Smooth muscle cell (in vitro differentiated cells): ENCODE measurements around the gene MPL. TPM values are rescaled to one million over a fixed set of nuclear protein-coding genes. Genes with fewer than 3 reads are reported as not detected.

ENCODE experiments used
- DNase-seq: peaks from one replicate; lab custom pipeline; 2025; ENCODE audit not compliant: unreplicated experiment; lab: John Stamatoyannopoulos, UW
- H2AFZ ChIP-seq: fragments of 200-600 bp; sonication (generic); 2 replicates; pipeline ENCODE4 v1.6.0; 2016; ENCODE audit warnings: antibody characterized with exemption, low read depth, mild to moderate bottlenecking
- H3F3A ChIP-seq: fragments of 200-600 bp; sonication (generic); 2 replicates; pipeline ENCODE4 v1.6.0; 2017; ENCODE audit warnings: antibody characterized with exemption, low read depth
- H3K27ac ChIP-seq: fragments of 200-600 bp; sonication (generic); 2 replicates; pipeline ENCODE4 v1.5.1; 2016; ENCODE audit warnings: low read depth, mild to moderate bottlenecking
- H3K27me3 ChIP-seq: fragments of 200-600 bp; sonication (generic); 2 replicates; pipeline ENCODE4 v1.6.1; 2016; ENCODE audit warnings: low read depth, mild to moderate bottlenecking
- H3K36me3 ChIP-seq: fragments of 200-600 bp; sonication (generic); 2 replicates; pipeline ENCODE4 v1.5.1; 2016; ENCODE audit warnings: low read depth
- H3K4me1 ChIP-seq: fragments of 200-600 bp; sonication (generic); 2 replicates; pipeline ENCODE4 v1.5.1; 2016; ENCODE audit warnings: low read depth
- H3K4me2 ChIP-seq: fragments of 200-600 bp; sonication (generic); 2 replicates; pipeline ENCODE4 v1.6.0; 2016; ENCODE audit warnings: mild to moderate bottlenecking
- H3K4me3 ChIP-seq: fragments of 200-600 bp; sonication (generic); 2 replicates; pipeline ENCODE4 v1.5.1; 2016; ENCODE audit warnings: mild to moderate bottlenecking
- H3K79me2 ChIP-seq: fragments of 200-600 bp; sonication (generic); 2 replicates; pipeline ENCODE4 v1.6.0; 2016; ENCODE audit warnings: low read depth, mild to moderate bottlenecking
- H3K9ac ChIP-seq: fragments of 200-600 bp; sonication (generic); 2 replicates; pipeline ENCODE4 v1.6.0; 2016; ENCODE audit warnings: low read depth
- H3K9me3 ChIP-seq: fragments of 200-600 bp; sonication (generic); replicated peaks from 2 replicates; pipeline ENCODE4 v1.5.1; 2016; ENCODE audit warnings: low read depth
- H4K20me1 ChIP-seq: fragments of 200-600 bp; sonication (generic); 2 replicates; pipeline ENCODE4 v1.6.0; 2016; ENCODE audit warnings: low read depth
- WGBS: methylation state at CpG from one replicate; pipeline ENCODE4 v1.1.7; 2016; ENCODE audit warnings: low lambda C conversion rate; 5-methylcytosine and 5-hydroxymethylcytosine counted together
- polyA plus RNA-seq: library from polyadenylated mRNA; unstranded; fragments of >200 nt; fragmentation: Nextera tagmentation; extraction: Ambion mirVana; gene quantifications from 2 replicates; pipeline ENCODE4 v1.2.1, GENCODE V29; 2016
- total RNA-seq: library from RNA; depleted of rRNA; stranded (reverse); fragments of >200 nt; gene quantifications from 2 replicates; pipeline ENCODE4 v1.2.3, GENCODE V29; 2014
- TF ChIP-seq, protein P1 (sequence below): fragments of 200-600 bp; sonication (generic); IDR thresholded peaks from 2 replicates; pipeline ENCODE4 v1.5.1; 2017; ENCODE audit warnings: borderline replicate concordance, mild to moderate bottlenecking, antibody characterized with exemption; ENCODE audit not compliant: insufficient read depth, poor library complexity, severe bottlenecking

MPL gene
- total and polyA plus RNA-seq, 2 experiments from 2014 or later, result not detected

DNA sequence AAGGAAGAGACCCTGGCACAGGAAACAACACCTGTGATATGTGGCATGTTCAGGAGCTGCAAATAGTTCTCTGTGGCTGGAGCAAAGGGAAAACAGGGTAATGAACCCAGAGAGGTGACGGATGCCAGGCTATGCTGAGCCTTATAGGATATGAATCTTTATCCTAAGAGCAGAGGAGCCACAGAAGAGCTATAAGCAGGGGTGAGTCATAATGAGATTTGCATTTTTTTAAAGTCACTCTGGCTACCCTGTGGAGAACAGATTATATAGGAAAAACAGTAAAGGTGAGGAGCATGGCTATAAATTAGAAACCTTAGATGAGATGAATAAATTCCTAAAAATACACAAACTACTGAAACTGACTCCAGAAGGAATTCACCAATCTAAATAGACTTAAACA, 12.8 kb upstream of the MPL start:
- no peaks in the 10 kb centered on the region for H4K20me1 ChIP-seq
- no peak for DNase-seq
- no peak overlapping the region for H3K4me3 ChIP-seq
- H3K4me1 ChIP-seq, result peaks cover under 1% of the 10 kb centered on the region
- no peak overlapping the region for H3K27ac ChIP-seq
- no peak overlapping the region for H3K4me2 ChIP-seq
- H3K9ac ChIP-seq, result no peak overlapping the region
- H3K79me2 ChIP-seq, result no peaks in the 10 kb centered on the region
- H3F3A ChIP-seq, result no peaks in the 10 kb centered on the region
- no peaks in the 10 kb centered on the region for H3K27me3 ChIP-seq
- H2AFZ ChIP-seq, result no peak overlapping the region
- peaks cover 8% of the 10 kb centered on the region for H3K9me3 ChIP-seq
- TF ChIP-seq, protein P1, sequence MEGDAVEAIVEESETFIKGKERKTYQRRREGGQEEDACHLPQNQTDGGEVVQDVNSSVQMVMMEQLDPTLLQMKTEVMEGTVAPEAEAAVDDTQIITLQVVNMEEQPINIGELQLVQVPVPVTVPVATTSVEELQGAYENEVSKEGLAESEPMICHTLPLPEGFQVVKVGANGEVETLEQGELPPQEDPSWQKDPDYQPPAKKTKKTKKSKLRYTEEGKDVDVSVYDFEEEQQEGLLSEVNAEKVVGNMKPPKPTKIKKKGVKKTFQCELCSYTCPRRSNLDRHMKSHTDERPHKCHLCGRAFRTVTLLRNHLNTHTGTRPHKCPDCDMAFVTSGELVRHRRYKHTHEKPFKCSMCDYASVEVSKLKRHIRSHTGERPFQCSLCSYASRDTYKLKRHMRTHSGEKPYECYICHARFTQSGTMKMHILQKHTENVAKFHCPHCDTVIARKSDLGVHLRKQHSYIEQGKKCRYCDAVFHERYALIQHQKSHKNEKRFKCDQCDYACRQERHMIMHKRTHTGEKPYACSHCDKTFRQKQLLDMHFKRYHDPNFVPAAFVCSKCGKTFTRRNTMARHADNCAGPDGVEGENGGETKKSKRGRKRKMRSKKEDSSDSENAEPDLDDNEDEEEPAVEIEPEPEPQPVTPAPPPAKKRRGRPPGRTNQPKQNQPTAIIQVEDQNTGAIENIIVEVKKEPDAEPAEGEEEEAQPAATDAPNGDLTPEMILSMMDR, result no peak
- WGBS, result 79% methylated on average over 1 of the region's 1 CpG
- no peaks in the 10 kb centered on the region for H3K36me3 ChIP-seq

DNA sequence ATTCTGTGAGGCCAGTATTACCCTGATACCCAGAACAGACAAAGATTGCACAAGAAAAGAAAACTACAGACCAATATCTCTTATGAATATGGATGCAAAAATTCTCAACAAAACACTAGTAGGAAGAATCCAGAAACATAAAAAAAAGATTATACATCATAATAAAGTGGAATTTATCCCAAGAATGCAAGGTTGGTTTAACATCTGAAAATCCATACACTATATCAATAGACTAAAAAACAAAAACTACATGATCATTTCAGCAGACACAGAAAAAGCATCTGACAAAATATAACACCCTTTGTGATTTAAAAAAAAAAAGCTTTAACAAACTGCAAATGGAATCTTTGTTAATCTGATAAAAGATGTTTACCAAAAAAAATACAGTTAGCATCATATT, 12.2 kb upstream of the MPL start:
- H3K4me1 ChIP-seq, result peaks cover 6% of the 10 kb centered on the region
- no peak overlapping the region for H3K27ac ChIP-seq
- no peaks in the 10 kb centered on the region for H4K20me1 ChIP-seq
- no peaks in the 10 kb centered on the region for H3F3A ChIP-seq
- no peak overlapping the region for H3K4me2 ChIP-seq
- no peak for DNase-seq
- H2AFZ ChIP-seq, result no peak overlapping the region
- no peaks in the 10 kb centered on the region for H3K36me3 ChIP-seq
- no peaks in the 10 kb centered on the region for H3K79me2 ChIP-seq
- H3K4me3 ChIP-seq, result no peak overlapping the region
- H3K27me3 ChIP-seq, result no peaks in the 10 kb centered on the region
- TF ChIP-seq, protein P1, result no peak
- peaks cover 8% of the 10 kb centered on the region for H3K9me3 ChIP-seq
- H3K9ac ChIP-seq, result no peak overlapping the region

DNA sequence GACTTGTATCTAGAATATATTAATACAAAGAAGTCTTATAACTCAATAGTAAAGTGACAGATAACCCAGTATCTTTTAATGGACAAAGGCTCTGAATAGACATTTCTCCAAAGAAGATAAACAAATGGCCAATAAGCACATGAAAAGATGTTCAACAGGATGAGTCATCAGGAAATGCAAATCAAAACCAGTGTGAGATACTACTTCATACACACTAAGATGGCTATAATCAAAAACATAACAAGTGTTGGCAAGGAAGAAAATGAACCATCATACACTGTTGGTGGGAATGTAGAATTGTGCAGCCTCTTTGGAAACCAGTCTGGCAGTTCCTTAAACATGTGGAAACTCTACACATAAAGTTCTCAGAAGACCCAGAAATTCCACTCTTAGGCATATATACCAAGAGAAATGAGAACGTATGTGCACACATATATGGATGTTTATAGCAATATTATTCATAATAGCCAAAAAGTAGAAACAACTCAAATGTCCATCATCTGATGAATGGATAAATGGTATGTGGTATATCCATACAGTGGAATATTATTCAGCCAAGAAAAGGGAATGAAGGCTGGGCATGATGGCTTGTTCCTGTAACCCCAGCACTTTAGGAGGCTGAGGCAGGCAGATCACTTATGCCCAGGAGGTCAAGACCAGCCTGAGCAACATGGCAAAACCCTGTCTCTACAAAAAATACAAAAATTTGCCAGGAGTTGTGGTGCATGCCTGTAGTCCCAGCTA, 9.9 kb upstream of the MPL start:
- DNase-seq, result no peak
- TF ChIP-seq, protein P1, result no peak
- Histone ChIP-seq H3F3A (no peaks in the 10 kb centered on the region), H2AFZ (no peak overlapping the region), H3K9ac (no peak overlapping the region), H3K9me3 (peaks cover 8% of the 10 kb centered on the region), H3K36me3 (no peaks in the 10 kb centered on the region), H3K4me3 (no peak overlapping the region), H4K20me1 (no peaks in the 10 kb centered on the region), H3K27me3 (no peaks in the 10 kb centered on the region), H3K27ac (no peak overlapping the region), H3K4me2 (no peak overlapping the region), H3K4me1 (peaks cover 8% of the 10 kb centered on the region), H3K79me2 (no peaks in the 10 kb centered on the region)
- 100% methylated on average over 1 of the region's 1 CpG for WGBS
